K562 (cell line): ENCODE data around the gene EFCAB13. TPM values are rescaled to one million over a fixed set of nuclear protein-coding genes. Genes with fewer than 3 reads are reported as not detected.

ENCODE experiments used
- ATAC-seq: fragments of 200-7000 bp; cut with Tn5 transposase; 3 replicates; pipeline ENCODE4 v1.9.1; 2020; ENCODE audit warnings: moderate library complexity
- BruUV-seq: library from RNA; stranded (reverse); fragments of 400-500 nt; replicated peaks from 2 replicates; lab custom pipeline; 2021; lab: Mats Ljungman, UMichigan
- CTCF ChIA-PET: fragments of 300-600 bp; formaldehyde crosslinking; extraction: SDS; loops from one replicate; lab custom pipeline; 2021; ENCODE audit warnings: low intra/inter-chr PET ratio; lab: Yijun Ruan, JAX
- POLR2A ChIA-PET: fragments of 300-600, 350-650 bp; sonication (Branson Sonifier 250); formaldehyde crosslinking; extraction: SDS; loops from one replicate; lab custom pipeline; 2021; ENCODE audit warnings: antibody characterized with exemption, inconsistent platforms; lab: Yijun Ruan, JAX
- DNase-seq, 4 experiments: peaks; one replicate each; pipeline versions ENCODE4 v3.0.0 to v3.0.0-alpha.2; 2011 to 2018; ENCODE audit warnings: low spot score in 3 of 4, mixed read lengths in 3 of 4; ENCODE audit errors: extremely low read depth in 1 of 4
- FAIRE-seq: peaks from 2 replicates; lab custom pipeline; 2011; peaks lifted over from hg19 to GRCh38; lab: Jason Lieb, UNC
- H2AFZ ChIP-seq: 2 replicates; pipeline ENCODE4 v1.6.0; 2011; ENCODE audit warnings: low read depth, low read length, control low read depth, inconsistent platforms
- H3K27ac ChIP-seq: fragments of 200-600 bp; 3 replicates; pipeline ENCODE4 v1.8.0; 2011; ENCODE audit warnings: low read depth, mild to moderate bottlenecking, control low read depth, inconsistent platforms, low read length, moderate library complexity, mixed read lengths; ENCODE audit errors: extremely low read depth
- H3K27me3 ChIP-seq, 2 experiments: fragments of 300-600 bp in 1 of 2; 2 replicates in 1 of 2; 3 replicates in 1 of 2; pipeline versions ENCODE4 v1.6.0 to v1.8.0; 2011; ENCODE audit warnings: inconsistent platforms in 2 of 2, low read length in 2 of 2, mild to moderate bottlenecking in 1 of 2, mixed read lengths in 1 of 2, moderate library complexity in 1 of 2; ENCODE audit not compliant: control insufficient read depth in 2 of 2, insufficient read depth in 2 of 2
- H3K36me3 ChIP-seq: fragments of 300-600 bp; 3 replicates; pipeline ENCODE4 v1.8.0; 2011; ENCODE audit warnings: mild to moderate bottlenecking, low read length, inconsistent platforms; ENCODE audit not compliant: control insufficient read depth, insufficient read depth
- H3K4me1 ChIP-seq, 2 experiments: fragments of 200-600 bp in 1 of 2; replicated peaks in 1 of 2; 2 replicates in 1 of 2; 3 replicates in 1 of 2; pipeline versions ENCODE4 v1.5.1 to v1.8.0; 2011; ENCODE audit warnings: inconsistent platforms in 2 of 2, low read length in 2 of 2, mild to moderate bottlenecking in 1 of 2, mixed read lengths in 1 of 2, moderate library complexity in 1 of 2; ENCODE audit not compliant: control insufficient read depth in 2 of 2, insufficient read depth in 2 of 2
- H3K4me2 ChIP-seq: 2 replicates; pipeline ENCODE4 v1.6.1; 2011; ENCODE audit warnings: low read length, control low read depth, inconsistent platforms, mixed read lengths; ENCODE audit not compliant: insufficient read depth
- H3K4me3 ChIP-seq: fragments of 200-600 bp; sonication (generic), shearing (Covaris generic); 2 replicates; pipeline ENCODE4 v1.5.1; 2016; ENCODE audit warnings: control low read depth, inconsistent platforms
- H3K79me2 ChIP-seq: fragments of 200-600 bp; 3 replicates; pipeline ENCODE4 v1.8.0; 2011; ENCODE audit warnings: low read length, inconsistent platforms; ENCODE audit not compliant: control insufficient read depth, insufficient read depth
- H3K9ac ChIP-seq, 2 experiments: 2 replicates each; pipeline versions ENCODE4 v1.6.0 to v1.6.1; 2011; ENCODE audit warnings: low read depth in 2 of 2, low read length in 2 of 2, control low read depth in 1 of 2, inconsistent platforms in 1 of 2, mild to moderate bottlenecking in 1 of 2, mixed read lengths in 1 of 2; ENCODE audit not compliant: insufficient read depth in 1 of 2
- H3K9me1 ChIP-seq: one replicate; pipeline ENCODE4 v1.6.0; 2011; ENCODE audit warnings: inconsistent platforms, mild to moderate bottlenecking, low read length, moderate library complexity; ENCODE audit not compliant: control insufficient read depth, insufficient read depth
- H3K9me3 ChIP-seq: replicated peaks from 2 replicates; pipeline ENCODE4 v1.5.1; 2011; ENCODE audit warnings: low read depth, low read length, inconsistent platforms; ENCODE audit not compliant: control insufficient read depth, insufficient read depth
- H4K20me1 ChIP-seq: replicated peaks from 2 replicates; pipeline ENCODE4 v1.6.1; 2011; ENCODE audit warnings: low read length, inconsistent platforms, mixed read lengths; ENCODE audit not compliant: control insufficient read depth, insufficient read depth
- ARHGAP35 ChIP-seq: fragments of 450-650 bp; IDR thresholded peaks from 2 replicates; pipeline ENCODE4 v1.6.1; 2018; ENCODE audit not compliant: partially characterized antibody
- CBX3 ChIP-seq, 2 experiments: IDR thresholded peaks; 1 replicate in 1 of 2; 2 replicates in 1 of 2; pipeline ENCODE4 v1.6.1; 2012; ENCODE audit warnings: inconsistent platforms in 2 of 2, low read length in 2 of 2, borderline replicate concordance in 1 of 2, control low read depth in 1 of 2
- CREB3L1 ChIP-seq: fragments of 450-650 bp; IDR thresholded peaks from 2 replicates; pipeline ENCODE4 v1.6.1; 2014; ENCODE audit warnings: low read depth, mild to moderate bottlenecking, moderate library complexity, borderline replicate concordance
- MTF1 ChIP-seq: fragments of 250-450 bp; sonication (Bioruptor Pico); IDR thresholded peaks from 2 replicates; pipeline ENCODE4 v1.9.0; 2021; ENCODE audit warnings: moderate library complexity, mild to moderate bottlenecking, inconsistent platforms, borderline replicate concordance
- NR4A1 ChIP-seq, 2 experiments: fragments of 250-450 bp in 1 of 2; fragments of 450-650 bp in 1 of 2; sonication (Bioruptor Pico) in 1 of 2; IDR thresholded peaks; 2 replicates each; pipeline versions ENCODE4 v1.4.0 to v1.6.1; 2016 to 2020; ENCODE audit warnings: mild to moderate bottlenecking in 2 of 2, missing compliant biosample characterization in 1 of 2, missing genetic modification characterization in 1 of 2, moderate library complexity in 1 of 2
- PCBP1 ChIP-seq: fragments of 200-400 bp; formaldehyde crosslinking; IDR thresholded peaks from 2 replicates; pipeline ENCODE4 v1.6.1; 2018; ENCODE audit warnings: mild to moderate bottlenecking, low read depth, low read length; ENCODE audit not compliant: poor library complexity, severe bottlenecking
- PHB2 ChIP-seq: fragments of 450-650 bp; IDR thresholded peaks from 2 replicates; pipeline ENCODE4 v1.6.1; 2017; ENCODE audit warnings: low read depth
- THAP7 ChIP-seq: fragments of 250-450 bp; sonication (Bioruptor Pico); IDR thresholded peaks from 2 replicates; pipeline ENCODE4 v1.5.0; 2021
- TRIM25 ChIP-seq: fragments of 450-650 bp; IDR thresholded peaks from 2 replicates; pipeline ENCODE4 v1.7.0; 2016; ENCODE audit warnings: borderline replicate concordance
- ZNF507 ChIP-seq: conservative IDR thresholded peaks from 2 replicates; pipeline ENCODE4 v1.6.1; 2017; ENCODE audit warnings: missing genetic modification characterization, missing compliant biosample characterization
- ZNF609 ChIP-seq: sonication (generic); formaldehyde crosslinking; IDR thresholded peaks from 2 replicates; pipeline ENCODE4 v1.8.1; 2023; ENCODE audit warnings: missing genetic modification reagents, mild to moderate bottlenecking, borderline replicate concordance
- WGBS: fragments of 100-300 bp; shearing (Covaris generic); methylation state at CpG from one replicate; pipeline ENCODE4 v1.1.6; 2016; ENCODE audit warnings: low coverage, mixed read lengths; ENCODE audit not compliant: insufficient coverage; ENCODE audit errors: missing lambda C conversion rate; 5-methylcytosine and 5-hydroxymethylcytosine counted together
- in situ Hi-C: fragments of 300-500 bp; cut with MboI; formaldehyde crosslinking; loops from 4 replicates; pipeline ENCODE4 v1.15.0; 2018; ENCODE audit warnings: inconsistent platforms, mixed read lengths
- intact Hi-C: fragments of 100-400 bp; cut with micrococcal nuclease; formaldehyde crosslinking; loops from 2 replicates; pipeline ENCODE4 v1.14.2; 2022
- polyA plus RNA-seq, 8 experiments: library from polyadenylated mRNA; depleted of rRNA in 4 of 8; stranded (reverse) in 5 of 8; unstranded in 3 of 8; fragments of >200 nt; fragmentation: Nextera tagmentation in 2 of 8; fragmentation: Illumina TruSeq in 1 of 8; extraction: Ambion mirVana in 2 of 8; extraction: Trizol in 1 of 8; gene quantifications; 2 replicates each; pipeline versions ENCODE4 v1.2.1 to v1.2.3, GENCODE V29; 2011 to 2014; ENCODE audit warnings: inconsistent platforms in 1 of 8, missing spikeins in 1 of 8
- total RNA-seq, 7 experiments: library from RNA; depleted of rRNA in 6 of 7; stranded (reverse); fragments of >200 nt in 6 of 7; fragmentation: Illumina TruSeq in 2 of 7; extraction: Trizol in 2 of 7; gene quantifications; 2 replicates each; pipeline versions ENCODE4 v1.2.1 to v1.2.3, GENCODE V29; 2011 to 2021; ENCODE audit warnings: low replicate concordance in 1 of 7

The EFCAB13 gene
- total and polyA plus RNA-seq, 9 of the 15 experiments (the other 6 are each of a cell fraction or from before 2014, with no cell fraction given): 0.32 to 1.3 (median 0.95) TPM

- Histone ChIP-seq H3K27ac (no peak overlapping the region), H2AFZ (no peak overlapping the region), H4K20me1 (no peaks in the 10 kb centered on the region), H3K4me2 (no peak overlapping the region), H3K9me3 (no peaks in the 10 kb centered on the region), H3K79me2 (no peaks in the 10 kb centered on the region), H3K9ac (no peak overlapping the region), H3K4me1 (peaks cover 39 to 51% of the 10 kb centered on the region in 2 experiments), H3K36me3 (no peaks in the 10 kb centered on the region), H3K4me3 (no peak overlapping the region), H3K27me3 (no peaks in the 10 kb centered on the region), H3K9me1 (peaks cover 2% of the 10 kb centered on the region)
- ATAC-seq (no peak), DNase-seq (no peak), FAIRE-seq (no peak)
- WGBS: 100% methylated on average over 1 of the region's 1 CpG
- BruUV-seq: no TSS peak
- CTCF ChIA-PET: no interaction called here
- intact Hi-C loops (no loop called here), in situ Hi-C loops (no loop called here)
- no peak for TF ChIP-seq PCBP1
- no peak for TF ChIP-seq ZNF507 (tag)
- TF ChIP-seq CREB3L1: no peak
- TF ChIP-seq MTF1 (CRISPR knock-in tag): no peak
- no peak for TF ChIP-seq NR4A1 (CRISPR knock-in tag; IDR thresholded peaks at IDR 0.05)
- TF ChIP-seq NR4A1 (tag; IDR thresholded peaks at IDR 0.05): no peak
- TF ChIP-seq PHB2: no peak
- no peak for TF ChIP-seq CBX3 (IDR thresholded peaks at IDR 0.05; ENCODE audit: borderline replicate concordance in 1 of 2, low read length in 2 of 2)
- no peak for TF ChIP-seq ZNF609 (CRISPR knock-in tag)
- no peak for TF ChIP-seq ARHGAP35
- TF ChIP-seq TRIM25: no peak
- no peak for TF ChIP-seq THAP7
- POLR2A ChIA-PET: no interaction called here
Measured at GRCh38 chr17:47277921-47278320, 45.8 kb upstream of the EFCAB13 start.
